Muscle of leg (tissue), 11 donors: ENCODE results near the gene SPG7. TPM values are rescaled to one million over a fixed set of nuclear protein-coding genes. Genes with fewer than 3 reads are reported as not detected.

ENCODE experiments used
- DNase-seq: peaks from one replicate; pipeline ENCODE4 v3.0.0; 2013
- H3K27ac ChIP-seq: one replicate; pipeline ENCODE4 v1.5.1; 2013; ENCODE audit warnings: mild to moderate bottlenecking, low read length, control low read depth
- H3K27me3 ChIP-seq: one replicate; pipeline ENCODE4 v1.6.1; 2013; ENCODE audit warnings: low read length; ENCODE audit not compliant: control insufficient read depth, insufficient read depth
- H3K36me3 ChIP-seq: one replicate; pipeline ENCODE4 v1.6.1; 2013; ENCODE audit warnings: low read length; ENCODE audit not compliant: control insufficient read depth, insufficient read depth
- H3K4me1 ChIP-seq: one replicate; pipeline ENCODE4 v1.6.1; 2013; ENCODE audit warnings: low read length; ENCODE audit not compliant: control insufficient read depth, insufficient read depth
- H3K4me3 ChIP-seq: one replicate; pipeline ENCODE4 v1.5.1; 2013; ENCODE audit warnings: low read length, control low read depth
- H3K9me3 ChIP-seq: replicated peaks from 2 replicates; pipeline ENCODE4 v1.6.1; 2013; ENCODE audit warnings: low read depth, low read length; ENCODE audit not compliant: control insufficient read depth
- WGBS: methylation state at CpG from one replicate; pipeline ENCODE4 v1.1.5; 2013; ENCODE audit warnings: missing lambda C conversion rate; ENCODE audit not compliant: insufficient coverage; 5-methylcytosine and 5-hydroxymethylcytosine counted together
- polyA plus RNA-seq, 8 donors: library from polyadenylated mRNA; unstranded; fragments of 120-200 nt; gene quantifications; one replicate each; pipeline versions ENCODE4 v1.2.1 to v1.2.3, GENCODE V29; 2013; ENCODE audit warnings: inconsistent platforms in 1 of 8, low replicate concordance in 1 of 8; ENCODE audit not compliant: insufficient read length in 8 of 8, insufficient read depth in 1 of 8
- total RNA-seq: library from RNA; stranded (reverse); fragments of 120-200 nt; gene quantifications from one replicate; pipeline ENCODE4 v1.2.4, GENCODE V29; 2013

Gene SPG7
- total and polyA plus RNA-seq, 9 donors = 48.2 to 84.9 (median 64.9) TPM

DNA sequence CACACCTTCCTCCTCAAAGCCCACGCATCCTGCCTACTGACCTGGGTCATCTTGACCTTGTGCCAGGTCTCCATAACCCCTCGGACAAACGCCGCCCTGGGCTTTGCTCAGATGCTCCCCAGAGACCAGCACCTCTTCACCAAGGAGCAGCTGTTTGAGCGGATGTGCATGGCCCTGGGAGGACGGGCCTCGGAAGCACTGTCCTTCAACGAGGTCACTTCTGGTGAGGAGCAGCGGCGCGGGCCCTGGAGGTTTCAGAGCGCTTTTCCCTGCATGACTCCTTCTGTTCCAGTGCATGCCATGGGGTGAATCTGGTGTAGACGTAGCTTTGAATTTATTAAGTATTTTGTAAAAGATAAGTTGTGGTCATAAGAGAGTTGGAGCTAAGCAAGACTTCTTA lies 44.7 kb downstream of the SPG7 start:
- Histone ChIP-seq H3K4me1 (no peaks in the 10 kb centered on the region), H3K9me3 (no peaks in the 10 kb centered on the region), H3K27ac (no peak overlapping the region), H3K36me3 (peaks cover 97% of the 10 kb centered on the region), H3K27me3 (no peaks in the 10 kb centered on the region), H3K4me3 (no peak overlapping the region)
- 96% methylated on average over 12 of the region's 13 CpGs for WGBS
- DNase-seq = no peak

DNA sequence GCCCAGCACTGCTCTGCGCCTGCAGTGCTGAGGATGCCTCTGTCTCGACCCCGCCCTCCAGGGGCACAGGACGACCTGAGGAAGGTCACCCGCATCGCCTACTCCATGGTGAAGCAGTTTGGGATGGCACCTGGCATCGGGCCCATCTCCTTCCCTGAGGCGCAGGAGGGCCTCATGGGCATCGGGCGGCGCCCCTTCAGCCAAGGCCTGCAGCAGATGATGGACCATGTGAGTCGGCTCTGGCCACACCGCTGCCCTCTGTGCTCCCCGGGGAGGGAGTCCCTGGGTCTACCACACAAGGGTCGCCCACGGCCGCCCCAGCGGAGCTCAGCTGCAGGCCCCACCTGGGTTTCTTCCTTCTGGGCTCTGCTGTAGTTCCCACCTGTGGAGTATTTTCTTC lies 45.5 kb downstream of the SPG7 start:
- H3K4me1 ChIP-seq = no peaks in the 10 kb centered on the region
- H3K27ac ChIP-seq = no peak overlapping the region
- H3K9me3 ChIP-seq = no peaks in the 10 kb centered on the region
- no peak overlapping the region for H3K4me3 ChIP-seq
- WGBS = 94% methylated on average over 18 of the region's 18 CpGs
- H3K27me3 ChIP-seq = no peaks in the 10 kb centered on the region
- H3K36me3 ChIP-seq = peaks cover 90% of the 10 kb centered on the region
- DNase-seq = no peak

DNA sequence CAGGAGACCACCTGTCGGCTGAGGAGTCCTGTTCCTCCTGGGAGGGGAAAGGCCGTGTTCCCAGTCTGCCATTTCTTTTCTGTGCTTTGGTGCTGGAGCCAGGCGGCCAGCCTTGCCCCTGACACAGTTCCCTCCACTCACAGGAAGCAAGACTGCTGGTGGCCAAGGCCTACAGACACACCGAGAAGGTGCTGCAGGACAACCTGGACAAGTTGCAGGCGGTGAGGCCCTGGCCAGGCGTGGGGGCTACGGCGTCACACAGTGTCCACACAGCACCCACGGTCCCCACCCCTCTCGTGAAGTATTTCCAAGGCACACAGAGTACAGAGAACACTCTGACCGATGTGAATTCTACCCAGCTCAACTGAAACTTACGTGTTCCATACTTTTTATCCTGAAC lies 46.1 kb downstream of the SPG7 start:
- no peaks in the 10 kb centered on the region for H3K9me3 ChIP-seq
- H3K4me1 ChIP-seq = no peaks in the 10 kb centered on the region
- no peak for DNase-seq
- H3K27me3 ChIP-seq = no peaks in the 10 kb centered on the region
- H3K4me3 ChIP-seq = no peak overlapping the region
- 97% methylated on average over 11 of the region's 12 CpGs for WGBS
- no peak overlapping the region for H3K27ac ChIP-seq
- peaks cover 84% of the 10 kb centered on the region for H3K36me3 ChIP-seq

DNA sequence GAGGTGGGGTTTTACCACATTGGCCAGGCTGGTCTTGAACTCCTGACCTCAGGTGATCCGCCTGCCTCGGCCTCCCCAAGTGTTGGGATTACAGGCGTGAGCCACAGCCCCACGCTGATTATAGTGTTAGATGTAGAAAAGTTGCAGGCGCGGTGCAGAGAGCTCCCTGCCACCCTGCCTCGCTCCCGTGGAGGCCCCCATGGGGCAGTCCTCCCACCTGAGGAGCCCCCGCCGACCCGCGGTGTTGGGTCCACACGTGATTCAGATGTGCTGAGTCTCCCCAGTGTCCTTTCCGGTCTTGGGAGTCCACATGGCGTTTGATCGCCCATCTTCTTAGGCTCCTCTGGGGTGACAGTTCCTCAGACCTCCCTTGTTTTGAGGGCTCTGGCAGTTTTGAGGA lies 47.1 kb downstream of the SPG7 start:
- Histone ChIP-seq H3K27ac (no peak overlapping the region), H3K4me3 (no peak overlapping the region), H3K27me3 (no peaks in the 10 kb centered on the region), H3K9me3 (no peaks in the 10 kb centered on the region), H3K4me1 (peaks cover 4% of the 10 kb centered on the region), H3K36me3 (peaks cover 75% of the 10 kb centered on the region)
- WGBS = 97% methylated on average over 16 of the region's 16 CpGs
- DNase-seq = no peak

DNA sequence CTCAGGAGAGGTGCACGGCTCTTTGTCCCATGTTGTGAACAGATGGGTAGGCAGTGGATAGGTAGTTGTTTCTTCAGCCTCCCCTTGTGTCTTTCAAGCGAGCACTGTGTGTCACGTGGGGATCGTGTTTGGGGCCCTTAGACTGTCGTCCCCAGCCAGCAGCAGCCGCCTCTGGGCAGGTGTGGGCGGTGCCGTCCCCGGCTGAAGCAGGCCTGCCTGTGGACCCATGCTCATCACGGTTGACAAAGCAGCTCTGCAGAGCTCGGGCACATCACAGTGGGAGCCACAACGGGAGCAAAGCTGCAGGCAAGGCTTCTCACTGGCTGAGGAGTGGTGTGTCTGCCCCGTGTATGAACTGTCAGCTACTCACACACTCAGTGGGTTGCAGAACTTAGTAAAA lies 47.6 kb downstream of the SPG7 start:
- Histone ChIP-seq H3K9me3 (no peaks in the 10 kb centered on the region), H3K36me3 (peaks cover 69% of the 10 kb centered on the region), H3K27ac (no peak overlapping the region), H3K4me3 (no peak overlapping the region), H3K27me3 (no peaks in the 10 kb centered on the region), H3K4me1 (peaks cover 4% of the 10 kb centered on the region)
- no peak for DNase-seq
- WGBS = 88% methylated on average over 12 of the region's 13 CpGs

DNA sequence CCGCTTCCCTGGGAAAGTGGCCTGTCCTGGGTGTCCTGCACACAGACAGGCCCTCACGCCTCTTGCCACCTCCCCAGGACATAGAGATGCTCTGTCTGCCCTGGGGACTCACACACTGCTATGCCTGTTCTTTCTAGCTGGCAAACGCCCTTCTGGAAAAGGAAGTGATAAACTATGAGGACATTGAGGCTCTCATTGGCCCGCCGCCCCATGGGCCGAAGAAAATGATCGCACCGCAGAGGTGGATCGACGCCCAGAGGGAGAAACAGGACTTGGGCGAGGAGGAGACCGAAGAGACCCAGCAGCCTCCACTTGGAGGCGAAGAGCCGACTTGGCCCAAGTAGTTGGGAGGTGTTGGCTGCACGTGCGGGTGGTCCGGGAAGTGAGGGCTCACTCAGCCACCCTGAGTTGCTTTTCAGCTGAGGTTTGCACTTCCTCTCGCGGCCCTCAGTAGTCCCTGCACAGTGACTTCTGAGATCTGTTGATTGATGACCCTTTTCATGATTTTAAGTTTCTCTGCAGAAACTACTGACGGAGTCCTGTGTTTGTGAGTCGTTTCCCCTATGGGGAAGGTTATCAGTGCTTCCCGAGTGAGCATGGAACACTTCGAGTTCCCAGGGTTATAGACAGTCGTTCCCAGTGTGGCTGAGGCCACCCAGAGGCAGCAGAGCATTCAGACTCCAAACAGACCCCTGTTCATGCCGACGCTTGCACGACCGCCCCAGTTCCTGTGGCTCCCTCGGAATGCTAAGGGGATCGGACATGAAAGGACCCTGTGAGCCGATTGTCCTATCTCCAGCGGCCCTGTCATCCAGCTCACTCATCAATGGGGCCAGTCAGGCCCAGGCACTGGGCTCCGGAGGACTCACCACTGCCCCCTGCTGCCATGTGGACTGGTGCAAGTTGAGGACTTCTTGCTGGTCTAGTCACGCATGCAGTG lies 48.8 kb downstream of the SPG7 start:
- no peaks in the 10 kb centered on the region for H3K27me3 ChIP-seq
- 64% methylated on average over 32 of the region's 34 CpGs for WGBS
- H3K4me1 ChIP-seq = peaks cover 12% of the 10 kb centered on the region
- no peak overlapping the region for H3K4me3 ChIP-seq
- peak; percentile 69 for DNase-seq
- no peaks in the 10 kb centered on the region for H3K9me3 ChIP-seq
- H3K36me3 ChIP-seq = peaks cover 66% of the 10 kb centered on the region
- H3K27ac ChIP-seq = no peak overlapping the region

DNA sequence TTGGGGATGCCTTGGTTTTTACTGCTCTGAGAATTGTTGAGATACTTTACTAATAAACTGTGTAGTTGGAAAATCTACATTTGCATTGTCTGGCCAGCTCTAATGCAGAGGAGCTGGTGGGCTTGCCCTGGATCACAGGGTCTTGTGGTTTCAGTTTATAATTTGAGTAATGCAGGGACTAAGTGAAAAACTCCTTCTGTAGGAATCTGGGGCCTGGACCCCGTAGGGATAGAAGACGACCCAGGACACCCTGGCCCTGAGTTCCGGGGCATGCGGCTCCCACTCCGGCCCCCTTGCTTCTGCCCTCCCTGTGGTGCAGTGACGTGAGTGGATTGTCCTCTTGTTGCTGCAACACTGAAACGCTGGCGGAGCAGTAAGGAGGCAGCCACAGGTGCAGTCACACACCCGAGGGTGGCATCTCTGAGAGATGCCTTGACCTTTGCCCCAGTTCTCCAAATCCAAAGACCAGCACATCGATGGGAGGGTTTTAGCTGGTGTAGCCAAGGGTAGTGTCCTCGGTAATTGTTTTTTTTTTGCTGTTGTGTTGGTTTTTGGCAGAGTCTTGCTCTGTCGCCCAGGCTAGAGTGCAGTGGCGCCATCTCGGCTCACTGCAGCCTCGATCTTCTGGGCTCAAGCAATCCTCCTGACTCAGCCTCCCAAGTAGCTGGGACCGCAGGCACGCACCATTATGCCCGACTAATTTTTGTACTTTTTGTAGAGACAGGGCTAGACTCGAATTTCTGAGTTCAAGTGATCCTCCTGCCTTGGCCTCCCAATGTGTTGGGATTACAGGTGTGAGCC lies 49.7 kb downstream of the SPG7 start:
- no peaks in the 10 kb centered on the region for H3K27me3 ChIP-seq
- WGBS = 92% methylated on average over 17 of the region's 19 CpGs
- H3K4me1 ChIP-seq = peaks cover 15% of the 10 kb centered on the region
- H3K4me3 ChIP-seq = no peak overlapping the region
- peaks cover 66% of the 10 kb centered on the region for H3K36me3 ChIP-seq
- DNase-seq = no peak
- no peak overlapping the region for H3K27ac ChIP-seq
- H3K9me3 ChIP-seq = no peaks in the 10 kb centered on the region

DNA sequence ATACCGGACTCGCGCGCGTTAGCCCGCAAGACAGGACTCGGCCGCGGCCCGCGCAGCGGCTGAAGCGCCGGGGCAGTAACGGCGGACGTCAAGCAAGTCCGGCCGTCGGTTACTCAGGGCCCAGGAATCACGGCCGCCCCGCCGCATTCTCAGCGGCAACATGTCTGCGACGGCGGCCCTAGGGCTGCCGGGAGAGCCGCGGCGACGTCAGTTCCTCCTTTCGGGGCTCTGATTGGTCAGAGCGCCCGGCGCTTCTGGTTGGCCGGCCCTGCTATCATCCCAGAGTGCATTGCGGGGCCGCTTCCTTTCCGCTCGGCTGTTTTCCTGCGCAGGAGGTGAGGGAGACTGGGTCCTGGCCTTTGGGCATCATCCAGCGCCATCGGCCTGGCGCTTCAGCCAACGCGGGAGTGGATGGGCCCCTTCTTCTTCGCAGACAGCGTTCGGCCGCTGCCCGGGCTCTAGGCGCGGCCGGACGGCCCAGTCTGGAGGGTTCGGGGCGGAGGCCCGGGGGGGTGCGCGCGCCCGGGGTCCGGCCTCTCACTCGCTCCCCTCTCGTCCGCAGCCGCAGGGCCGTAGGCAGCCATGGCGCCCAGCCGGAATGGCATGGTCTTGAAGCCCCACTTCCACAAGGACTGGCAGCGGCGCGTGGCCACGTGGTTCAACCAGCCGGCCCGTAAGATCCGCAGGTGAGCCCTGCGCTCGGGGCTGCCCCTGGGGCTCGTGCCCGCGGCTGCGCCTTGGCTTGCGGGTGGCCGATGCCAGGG lies 52.4 kb downstream of the SPG7 start, which contains the start of gene RPL13:
Gene RPL13 (plus strand): TSS at position 305 of the 764 bp plus-strand sequence. CDS start 278 bp downstream, at position 583.
- peaks cover 62% of the 10 kb centered on the region for H3K36me3 ChIP-seq
- peak within 1 kb of the TSS; percentile 96 for H3K27ac ChIP-seq
- peak; percentile 99 for DNase-seq
- H3K9me3 ChIP-seq = no peaks in the 10 kb centered on the region
- under 1% methylated on average over 86 of the region's 87 CpGs for WGBS
- peaks cover 33% of the 10 kb centered on the region for H3K4me1 ChIP-seq
- H3K27me3 ChIP-seq = no peaks in the 10 kb centered on the region
- H3K4me3 ChIP-seq = peak within 1 kb of the TSS; percentile 91

DNA sequence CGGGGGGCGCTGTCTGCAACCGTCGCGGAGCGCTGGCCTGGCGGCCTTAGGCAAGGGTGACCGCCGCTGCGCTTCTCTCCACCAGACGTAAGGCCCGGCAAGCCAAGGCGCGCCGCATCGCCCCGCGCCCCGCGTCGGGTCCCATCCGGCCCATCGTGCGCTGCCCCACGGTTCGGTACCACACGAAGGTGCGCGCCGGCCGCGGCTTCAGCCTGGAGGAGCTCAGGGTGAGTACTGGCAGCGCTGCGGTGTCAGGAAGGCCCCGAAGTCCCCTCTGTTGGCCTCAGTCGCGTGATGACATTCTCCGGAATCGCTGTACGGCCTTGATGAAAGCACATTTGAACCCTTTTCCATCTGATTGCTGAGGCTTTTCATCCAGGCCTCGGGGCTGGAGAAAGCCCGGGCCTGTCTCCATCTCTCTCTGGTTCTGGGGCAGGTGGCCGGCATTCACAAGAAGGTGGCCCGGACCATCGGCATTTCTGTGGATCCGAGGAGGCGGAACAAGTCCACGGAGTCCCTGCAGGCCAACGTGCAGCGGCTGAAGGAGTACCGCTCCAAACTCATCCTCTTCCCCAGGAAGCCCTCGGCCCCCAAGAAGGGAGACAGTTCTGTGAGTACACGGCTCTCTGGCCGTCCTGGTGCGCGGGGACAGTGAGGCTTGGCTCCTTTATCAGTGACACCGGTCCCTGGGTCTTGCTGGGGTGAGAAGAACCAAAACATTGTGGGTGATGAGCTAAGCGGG lies 53.1 kb downstream of the SPG7 start:
- Histone ChIP-seq H3K27ac (peak overlapping the region; percentile 29), H3K36me3 (peaks cover 55% of the 10 kb centered on the region), H3K27me3 (no peaks in the 10 kb centered on the region), H3K4me1 (peaks cover 39% of the 10 kb centered on the region), H3K4me3 (peak overlapping the region; percentile 91), H3K9me3 (no peaks in the 10 kb centered on the region)
- DNase-seq = no peak
- 5% methylated on average over 55 of the region's 58 CpGs for WGBS
